ENCODE measurements around the gene OTUD4.
A peak's percentile ranks its signal among the peaks of the same experiment; 100 is the strongest.
"Not testable (repeated sequence)": the region's sequence is repeated elsewhere in the genome, so short reads cannot be mapped to it uniquely, and the experiment has no call there.

Gene OTUD4

GRCh38 chr4:145180298-145181090, at the start of gene OTUD4:
OTUD4 (minus strand) TSS chr4:145180589; CDS start chr4:145179973, 616 bp downstream.
- DNase-seq (ENCODE audit: low read depth) = peak; percentile 92

DNA sequence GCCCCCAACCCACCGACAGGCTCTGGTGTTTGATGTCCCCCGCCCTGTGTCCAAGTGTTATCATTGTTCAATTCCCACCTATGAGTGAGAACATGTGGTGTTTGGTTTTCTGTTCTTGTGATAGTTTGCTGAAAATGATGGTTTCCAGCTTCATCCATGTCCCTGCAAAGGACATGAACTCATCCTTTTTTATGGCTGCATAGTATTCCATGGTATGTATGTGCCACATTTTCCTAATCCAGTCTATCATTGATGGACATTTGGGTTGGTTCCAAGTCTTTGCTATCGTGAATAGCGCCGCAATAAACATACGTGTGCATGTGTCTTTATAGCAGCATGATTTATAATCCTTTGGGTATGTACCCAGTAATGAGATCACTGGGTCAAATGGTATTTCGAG, 42.8 kb upstream of the OTUD4 start:
- not testable (repeated sequence) for DNase-seq (ENCODE audit: low read depth)

GRCh38 chr4:145221529-145221928, 41.1 kb upstream of the OTUD4 start:
- DNase-seq (ENCODE audit: low read depth) = not testable (repeated sequence)

- DNase-seq (ENCODE audit: low read depth) = no peak
Observed at GRCh38 chr4:145219090-145219489, 38.7 kb upstream of the OTUD4 start.

- DNase-seq (ENCODE audit: low read depth) = no peak
Observed at GRCh38 chr4:145218251-145218650, 37.9 kb upstream of the OTUD4 start.

DNA sequence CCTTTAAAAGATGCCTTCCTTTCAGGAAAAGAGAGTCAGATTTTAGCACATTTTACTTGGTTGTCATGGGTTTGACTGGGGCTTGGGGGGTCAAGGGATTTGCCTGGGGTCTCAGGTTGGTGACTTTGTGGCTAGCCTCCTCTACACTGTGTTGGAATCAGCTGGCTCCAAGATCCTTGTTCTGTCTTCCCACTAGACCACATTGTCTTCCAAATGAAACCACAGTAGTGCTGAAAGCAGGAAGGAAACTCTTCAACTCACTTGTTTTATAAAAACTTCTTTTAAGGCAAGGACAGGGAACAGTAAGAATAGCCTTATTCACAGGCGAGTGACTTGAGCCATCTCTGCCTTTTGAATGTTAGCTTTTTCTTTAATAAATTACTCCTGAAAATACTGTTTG, 37.0 kb upstream of the OTUD4 start:
- DNase-seq (ENCODE audit: low read depth) = no peak

DNA sequence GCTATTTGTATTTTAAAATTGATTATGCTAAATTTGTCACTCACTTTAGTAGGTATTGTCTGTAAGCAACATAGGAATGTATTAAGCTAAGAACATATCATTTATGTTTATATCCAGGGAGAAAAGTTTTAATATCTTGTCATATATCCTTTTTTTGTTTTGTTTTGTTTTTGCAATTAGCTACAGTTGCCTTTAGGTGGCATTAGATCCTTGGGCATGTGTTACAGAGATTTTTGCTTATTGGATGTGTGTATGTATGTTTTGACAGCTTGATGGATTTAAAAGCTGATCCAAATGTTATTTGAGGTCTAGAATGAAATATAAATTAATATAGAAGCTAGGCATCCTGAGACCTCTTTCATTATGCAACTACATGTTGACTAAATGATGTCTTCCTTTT, 36.1 kb upstream of the OTUD4 start:
- no peak for DNase-seq (ENCODE audit: low read depth)

GRCh38 chr4:145213245-145213644, 32.9 kb upstream of the OTUD4 start:
- DNase-seq (ENCODE audit: low read depth) = no peak

- DNase-seq (ENCODE audit: low read depth) = no peak
Observed at GRCh38 chr4:145207934-145208333, 27.5 kb upstream of the OTUD4 start.

GRCh38 chr4:145203410-145203809, 23.0 kb upstream of the OTUD4 start:
- DNase-seq (ENCODE audit: low read depth) = no peak

- no peak for DNase-seq (ENCODE audit: low read depth)
Observed at GRCh38 chr4:145200366-145200765, 20.0 kb upstream of the OTUD4 start.

GRCh38 chr4:145199051-145199716, 18.8 kb upstream of the OTUD4 start:
- no peak for DNase-seq (ENCODE audit: low read depth)

DNA sequence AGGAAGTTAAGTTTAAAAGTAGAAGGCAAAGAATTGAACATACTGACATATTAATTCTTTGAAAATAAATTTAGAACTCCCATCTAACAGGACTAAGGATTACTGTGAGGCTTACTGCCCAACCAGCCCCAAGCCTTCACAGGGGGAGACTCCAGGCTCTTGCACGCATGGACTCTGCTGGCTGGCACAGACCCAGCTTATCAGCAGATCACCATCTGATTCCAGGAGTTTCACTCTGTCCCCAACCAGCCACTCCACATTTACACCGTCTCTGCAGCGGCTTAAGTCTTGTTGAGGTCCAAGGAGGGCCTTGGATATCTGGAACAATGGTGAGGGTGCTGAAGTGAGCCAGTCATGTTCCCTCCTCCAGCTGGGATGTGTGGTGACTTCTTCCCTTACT, 16.4 kb upstream of the OTUD4 start:
- no peak for DNase-seq (ENCODE audit: low read depth)

- DNase-seq (ENCODE audit: low read depth) = no peak
Observed at GRCh38 chr4:145195167-145195952, 15.0 kb upstream of the OTUD4 start.

- DNase-seq (ENCODE audit: low read depth) = no peak
Observed at GRCh38 chr4:145189981-145190380, 9.6 kb upstream of the OTUD4 start.

DNA sequence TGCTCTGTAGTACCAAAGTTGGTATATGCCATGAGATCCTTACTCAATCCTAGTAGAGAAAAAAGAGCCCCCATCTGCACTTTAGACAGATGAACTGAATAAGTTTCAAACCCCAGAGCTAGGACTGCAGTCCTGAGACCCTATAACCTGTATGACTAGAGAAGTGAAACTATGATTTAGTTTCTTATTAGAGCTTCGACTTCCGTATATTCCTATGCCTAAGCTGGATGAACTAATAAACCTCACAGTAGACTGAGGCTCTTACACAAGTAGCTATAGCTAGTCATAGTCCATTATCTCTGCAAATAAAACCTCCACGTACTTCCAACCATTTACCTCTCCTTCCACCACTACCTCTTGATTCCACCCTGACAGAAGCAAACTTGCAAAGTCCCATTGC, 6.3 kb upstream of the OTUD4 start:
- DNase-seq (ENCODE audit: low read depth) = no peak

DNA sequence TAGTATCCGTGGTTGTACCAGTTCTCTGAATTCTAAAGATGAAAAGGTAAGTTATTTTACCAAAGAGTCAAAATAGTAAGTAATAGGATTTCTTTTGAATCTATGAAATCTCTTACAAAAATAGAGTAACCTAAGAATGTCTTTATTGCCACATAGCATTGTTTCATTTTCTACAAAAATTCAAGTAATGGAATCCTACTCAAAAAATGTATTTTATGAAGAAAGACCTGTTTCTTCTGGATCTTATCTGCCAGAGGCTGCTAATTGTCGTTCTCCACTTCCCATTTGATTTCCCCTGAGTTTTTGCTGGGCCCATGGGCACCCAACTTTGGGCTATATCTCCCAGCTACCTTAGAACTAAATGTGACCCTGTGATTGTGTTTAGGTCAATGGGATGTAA, 3.2 kb upstream of the OTUD4 start:
- DNase-seq (ENCODE audit: low read depth) = no peak

GRCh38 chr4:145183023-145183422, 2.6 kb upstream of the OTUD4 start:
- no peak for DNase-seq (ENCODE audit: low read depth)

GRCh38 chr4:145182222-145182621, 1.8 kb upstream of the OTUD4 start:
- DNase-seq (ENCODE audit: low read depth) = no peak

GRCh38 chr4:145181091-145181501, 707 bp upstream of the OTUD4 start:
- DNase-seq (ENCODE audit: low read depth) = no peak

GRCh38 chr4:145179861-145180297, 510 bp downstream of the OTUD4 start:
- DNase-seq (ENCODE audit: low read depth) = not testable (repeated sequence)

DNA sequence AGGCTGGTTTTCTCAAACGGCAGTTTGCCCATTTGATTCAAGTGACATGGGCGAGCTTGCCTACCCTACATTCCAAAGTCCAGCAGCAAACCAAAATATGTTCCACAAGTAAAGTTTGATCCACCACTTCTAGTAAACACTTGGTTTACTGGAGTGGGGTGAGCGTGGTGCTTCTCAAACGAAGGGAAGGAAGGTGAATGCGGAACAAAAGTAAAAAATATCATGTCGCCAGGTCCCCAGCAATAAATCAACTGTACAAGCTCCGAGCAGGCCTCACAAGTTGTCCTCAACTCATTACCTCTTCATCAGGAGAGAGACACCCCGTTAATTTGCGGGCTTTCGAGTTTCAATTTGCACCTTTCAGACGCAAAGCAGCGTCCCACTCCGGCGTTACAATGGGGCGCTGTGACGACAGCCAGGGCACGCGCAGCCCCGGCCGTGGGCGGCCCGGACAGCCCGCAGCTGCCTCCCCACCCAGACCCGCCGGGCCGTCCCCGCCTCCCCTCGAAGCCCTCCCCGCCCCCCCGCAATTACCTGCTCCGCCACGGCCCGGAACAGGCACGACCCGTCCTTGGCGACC, 1.0 kb downstream of the OTUD4 start:
- DNase-seq (ENCODE audit: low read depth) = peak; percentile 69

Measured in T-helper 22 cell (primary cell).